Stimulated activated CD4-positive, alpha-beta T cell treated with anti-CD3 and anti-CD28 coated beads, Interleukin-12 subunit alpha, Interleukin-12 subunit beta, amount 100 ng/mL, for 48 hours (primary cell): Measurements from ENCODE around the gene PCDHGA5.
A peak's percentile ranks its signal among the peaks of the same experiment; 100 is the strongest.
"Not testable (repeated sequence)": the region's sequence is repeated elsewhere in the genome, so short reads cannot be mapped to it uniquely, and the experiment has no call there.

Source experiments
- DNase-seq, 3 donors: peaks; one replicate each; pipeline ENCODE4 v3.0.0-alpha.2; 2020; ENCODE audit warnings: low read depth in 2 of 3, low spot score in 1 of 3

The PCDHGA5 gene

DNA sequence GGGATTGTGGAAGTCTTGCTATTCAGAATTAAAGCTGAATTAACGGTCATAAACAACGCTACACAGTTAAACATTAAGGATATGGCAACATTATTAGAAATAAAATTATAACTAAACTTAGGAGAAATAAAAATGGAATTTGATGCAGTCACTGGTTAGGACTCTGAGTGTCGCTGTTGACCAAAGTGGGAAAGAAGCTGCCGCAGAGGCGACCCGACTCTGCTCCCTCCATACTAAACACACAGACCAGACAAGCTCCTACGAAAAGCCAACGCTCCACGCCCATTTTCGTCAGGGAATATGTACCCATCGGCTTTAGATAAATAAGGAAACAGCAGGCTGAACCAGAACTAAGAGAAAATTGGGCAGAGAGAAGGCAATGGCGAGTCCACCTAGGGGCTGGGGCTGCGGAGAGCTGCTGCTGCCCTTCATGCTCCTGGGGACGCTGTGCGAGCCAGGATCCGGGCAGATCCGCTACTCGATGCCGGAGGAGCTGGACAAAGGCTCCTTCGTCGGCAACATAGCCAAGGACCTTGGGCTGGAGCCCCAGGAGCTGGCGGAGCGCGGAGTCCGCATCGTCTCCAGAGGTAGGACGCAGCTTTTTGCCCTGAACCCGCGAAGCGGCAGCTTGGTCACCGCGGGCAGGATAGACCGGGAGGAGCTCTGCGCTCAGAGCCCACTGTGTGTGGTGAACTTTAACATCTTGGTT, at the start of gene PCDHGA5:
Gene PCDHGA5, plus strand, starts transcription at position 211 of the 709 bp plus-strand sequence. Its CDS starts 169 bp downstream, at position 380.
- no peak for DNase-seq

DNA sequence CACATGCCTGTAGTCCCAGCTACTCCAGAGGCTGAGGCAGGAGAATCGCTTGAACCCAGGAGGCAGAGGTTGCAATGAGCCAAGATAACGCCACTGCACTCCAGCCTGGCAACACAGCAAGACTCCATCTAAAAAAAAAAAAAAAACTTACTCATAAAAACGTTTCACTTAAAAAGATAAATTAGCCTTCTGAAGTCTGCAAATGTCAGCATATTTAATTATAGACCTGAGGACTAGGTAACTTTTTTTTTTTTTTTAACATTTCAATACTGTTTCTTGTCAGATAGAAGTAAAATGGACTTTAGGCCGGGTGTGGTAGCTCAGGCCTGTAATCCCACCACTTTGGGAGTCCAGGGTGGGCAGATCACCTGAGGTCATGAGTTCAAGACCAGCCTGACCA, 47.0 kb upstream of the PCDHGA5 start:
- not testable (repeated sequence) for DNase-seq

DNA sequence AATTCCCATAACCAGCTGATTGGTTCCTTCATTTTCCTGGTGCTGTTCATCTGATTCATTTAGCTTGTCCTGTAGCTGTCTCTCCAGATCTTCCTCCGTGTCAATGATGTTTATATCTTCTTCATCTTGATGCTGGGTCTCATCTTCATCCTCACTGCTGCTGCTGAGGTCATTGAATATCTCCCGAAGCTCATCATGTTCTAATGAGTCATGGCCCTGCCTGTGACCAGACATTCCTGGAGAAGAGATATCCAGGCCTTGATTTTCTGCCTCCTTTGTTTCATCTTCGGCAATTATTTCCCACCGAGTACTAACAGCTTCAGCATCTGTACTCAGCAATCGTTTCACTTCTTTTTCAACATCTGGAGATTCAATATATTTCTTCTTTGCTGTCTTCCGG, 44.8 kb upstream of the PCDHGA5 start:
- no peak for DNase-seq

DNA sequence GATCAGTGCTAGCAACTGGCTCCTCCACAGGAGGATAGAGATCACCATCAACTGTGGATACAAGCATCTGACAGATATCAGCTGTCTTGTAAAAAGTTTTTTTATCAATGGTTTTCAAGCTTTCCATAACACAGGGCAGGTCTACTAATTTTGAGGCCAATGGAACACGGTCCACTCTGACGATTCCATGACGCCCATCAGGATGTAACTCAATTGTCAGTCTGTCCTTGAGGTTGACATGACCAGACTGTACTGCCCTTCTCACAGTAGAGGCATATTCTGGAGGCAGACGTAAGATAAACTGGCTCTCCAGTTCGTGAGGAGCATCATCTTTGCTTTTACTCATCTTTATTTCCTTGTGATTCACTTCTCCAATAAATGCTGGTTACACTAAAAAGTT, 44.3 kb upstream of the PCDHGA5 start:
- DNase-seq = no peak

DNA sequence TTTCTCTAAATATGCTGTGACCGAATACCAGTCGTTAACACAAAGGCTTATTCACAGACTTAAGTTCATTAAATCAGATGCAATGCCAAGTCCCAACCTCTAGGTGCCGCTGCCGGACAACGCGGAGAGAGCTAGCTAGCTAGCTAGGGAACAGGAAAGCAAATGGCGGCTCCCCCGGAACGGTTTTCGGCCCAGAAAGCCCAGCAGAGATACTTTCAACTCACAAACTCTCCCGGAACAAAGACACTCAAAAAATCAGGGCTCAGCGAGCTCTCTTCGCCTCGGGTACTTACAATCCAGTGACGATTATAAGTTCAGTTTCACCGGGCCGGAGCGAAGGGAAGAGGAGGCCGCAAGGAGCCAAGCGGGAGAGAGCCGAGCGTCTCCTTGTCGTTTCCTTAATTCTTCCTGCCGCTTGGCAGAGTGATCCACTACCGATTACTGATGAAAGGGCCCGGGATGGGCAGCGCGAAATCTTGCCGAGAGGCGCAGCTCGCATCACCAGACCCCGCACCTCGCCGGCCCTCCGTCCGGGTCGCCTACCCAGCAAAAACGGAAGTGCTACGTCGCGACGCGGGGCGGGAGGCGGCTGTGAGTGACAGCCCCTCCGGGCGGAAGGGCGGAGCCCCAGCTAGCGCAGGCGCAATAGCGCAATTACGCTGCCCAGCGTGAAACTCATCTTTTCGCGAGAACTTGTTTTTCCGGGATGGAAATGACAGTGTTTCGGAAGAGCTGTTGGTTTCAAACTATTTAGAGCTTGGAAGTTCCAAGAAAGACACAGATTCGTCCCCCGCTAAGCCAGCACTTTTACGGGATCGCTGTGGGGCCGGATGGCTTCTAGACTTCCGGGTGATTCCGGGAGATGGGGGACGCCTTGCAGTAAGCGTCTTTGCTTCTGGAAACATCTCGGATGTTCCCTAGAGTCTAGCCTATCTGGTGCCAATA, 43.5 kb upstream of the PCDHGA5 start, which contains the start of gene TAF7:
Gene TAF7, minus strand, starts transcription at position 560 of the 945 bp plus-strand sequence. CDS start 740 bp downstream, outside the sequence.
- DNase-seq = peak; percentile 84 to 90 (median 86)

DNA sequence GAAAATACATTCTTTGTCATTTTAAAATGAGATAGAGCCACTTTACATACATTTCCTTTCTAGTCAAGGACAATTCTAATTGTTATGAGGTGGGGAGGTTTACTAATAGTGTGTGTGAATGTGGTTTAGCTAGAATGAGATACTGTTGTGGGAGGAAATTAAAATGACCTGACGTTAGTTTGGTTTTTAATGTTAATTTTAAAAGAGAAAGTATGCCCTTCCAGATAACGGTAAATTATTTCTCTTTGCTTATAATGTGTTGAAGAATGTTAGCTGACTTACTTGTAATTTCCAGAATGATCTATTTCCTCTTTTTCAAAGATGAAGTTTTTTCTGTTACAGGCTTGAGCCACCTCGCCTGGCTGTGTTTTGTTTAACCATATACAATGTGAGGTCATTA, 41.7 kb upstream of the PCDHGA5 start:
- no peak for DNase-seq

GRCh38 chr5:141326088-141326854, 37.7 kb upstream of the PCDHGA5 start:
- peak; percentile 47 to 51 (median 48) for DNase-seq

GRCh38 chr5:141328231-141328630, 35.7 kb upstream of the PCDHGA5 start:
- no peak for DNase-seq

DNA sequence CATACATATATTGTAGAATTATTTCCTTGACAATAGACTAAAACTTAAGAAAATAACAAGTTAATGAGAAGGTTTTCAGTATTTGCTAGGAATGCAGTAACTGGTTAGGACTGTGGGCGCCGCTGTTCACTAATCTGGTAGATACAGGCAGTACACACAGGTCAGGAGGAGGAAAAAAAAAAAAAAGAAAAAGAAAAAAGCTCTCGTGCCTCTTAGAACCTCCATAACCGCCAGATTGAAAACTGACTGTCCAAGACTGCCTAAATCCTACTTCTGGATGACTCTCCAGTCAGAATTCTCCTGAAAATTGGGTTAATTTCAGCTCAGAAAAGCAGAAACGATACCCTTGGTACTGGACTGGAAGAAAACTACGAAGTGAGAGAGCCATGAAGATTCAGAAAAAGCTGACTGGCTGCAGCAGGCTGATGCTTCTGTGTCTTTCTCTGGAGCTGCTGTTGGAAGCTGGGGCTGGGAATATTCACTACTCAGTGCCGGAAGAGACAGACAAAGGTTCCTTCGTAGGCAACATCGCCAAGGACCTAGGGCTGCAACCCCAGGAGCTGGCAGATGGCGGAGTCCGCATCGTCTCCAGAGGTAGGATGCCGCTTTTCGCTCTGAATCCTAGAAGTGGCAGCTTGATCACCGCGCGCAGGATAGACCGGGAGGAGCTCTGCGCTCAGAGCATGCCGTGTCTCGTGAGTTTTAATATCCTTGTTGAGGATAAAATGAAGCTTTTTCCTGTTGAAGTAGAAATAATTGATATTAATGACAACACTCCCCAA, 33.5 kb upstream of the PCDHGA5 start, which contains the start of gene PCDHGA1:
Gene PCDHGA1, plus strand, starts transcription at position 216 of the 782 bp plus-strand sequence.
- DNase-seq = no peak

DNA sequence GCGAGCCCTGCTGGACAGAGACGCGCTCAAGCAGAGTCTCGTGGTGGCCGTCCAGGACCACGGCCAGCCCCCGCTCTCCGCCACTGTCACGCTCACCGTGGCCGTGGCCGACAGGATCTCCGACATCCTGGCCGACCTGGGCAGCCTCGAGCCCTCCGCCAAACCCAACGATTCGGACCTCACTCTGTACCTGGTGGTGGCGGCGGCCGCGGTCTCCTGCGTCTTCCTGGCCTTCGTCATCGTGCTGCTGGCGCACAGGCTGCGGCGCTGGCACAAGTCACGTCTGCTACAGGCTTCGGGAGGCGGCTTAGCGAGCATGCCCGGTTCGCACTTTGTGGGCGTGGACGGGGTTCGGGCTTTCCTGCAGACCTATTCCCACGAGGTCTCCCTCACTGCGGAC, 31.4 kb upstream of the PCDHGA5 start:
- not testable (repeated sequence) for DNase-seq

DNA sequence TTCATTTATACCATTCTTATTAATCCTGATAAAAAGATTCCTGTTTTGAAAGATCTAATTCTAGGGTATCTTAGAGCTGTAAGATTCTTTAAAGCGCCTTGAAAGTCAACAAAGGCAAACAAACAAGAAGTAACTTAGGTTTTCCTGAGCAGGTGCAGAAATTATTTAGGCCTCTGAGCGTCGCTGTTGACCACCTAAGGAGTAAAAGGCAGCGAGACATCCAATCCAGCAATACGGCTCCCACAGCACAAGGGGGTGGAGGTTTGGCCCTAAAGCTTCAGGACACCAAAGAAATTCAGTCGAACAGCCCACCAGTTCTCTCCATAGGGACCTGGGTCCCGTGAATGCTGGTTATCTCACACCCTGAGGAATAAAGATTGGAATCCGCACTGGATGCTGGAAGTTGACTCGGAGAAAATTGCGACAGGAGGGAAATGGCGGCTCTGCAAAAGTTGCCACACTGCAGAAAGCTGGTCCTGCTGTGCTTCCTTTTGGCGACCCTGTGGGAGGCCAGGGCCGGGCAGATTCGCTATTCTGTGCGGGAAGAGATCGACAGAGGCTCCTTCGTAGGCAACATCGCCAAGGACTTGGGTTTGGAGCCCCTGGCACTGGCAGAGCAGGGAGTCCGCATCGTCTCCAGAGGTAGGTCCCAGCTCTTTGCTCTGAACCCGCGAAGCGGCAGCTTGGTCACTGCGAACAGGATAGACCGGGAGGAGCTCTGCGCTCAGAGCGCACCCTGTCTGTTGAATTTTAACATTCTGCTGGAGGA, 25.2 kb upstream of the PCDHGA5 start, which contains the start of gene PCDHGA2:
Gene PCDHGA2, plus strand, starts transcription at position 223 of the 769 bp plus-strand sequence.
- no peak for DNase-seq

GRCh38 chr5:141340781-141341354, 23.1 kb upstream of the PCDHGA5 start:
- DNase-seq = not testable (repeated sequence)

DNA sequence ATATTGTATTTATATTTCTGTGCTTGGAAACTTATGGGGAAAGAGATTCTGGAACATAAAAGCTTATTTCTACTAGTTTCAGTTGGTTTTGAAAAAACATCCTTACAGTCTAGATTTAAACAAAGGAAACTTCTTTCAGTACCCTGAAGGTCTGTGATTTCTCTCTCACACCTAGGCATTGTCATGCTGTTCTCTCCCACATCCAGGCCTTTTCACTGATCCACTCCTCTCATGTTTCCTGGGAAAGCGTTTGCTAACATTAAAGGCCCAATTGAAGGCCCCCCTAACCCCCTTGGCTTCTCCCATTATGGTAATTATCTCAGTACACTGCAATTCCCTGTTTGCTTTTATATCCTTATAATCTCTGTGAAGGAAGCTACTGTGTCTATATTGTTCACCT, 21.2 kb upstream of the PCDHGA5 start:
- no peak for DNase-seq

DNA sequence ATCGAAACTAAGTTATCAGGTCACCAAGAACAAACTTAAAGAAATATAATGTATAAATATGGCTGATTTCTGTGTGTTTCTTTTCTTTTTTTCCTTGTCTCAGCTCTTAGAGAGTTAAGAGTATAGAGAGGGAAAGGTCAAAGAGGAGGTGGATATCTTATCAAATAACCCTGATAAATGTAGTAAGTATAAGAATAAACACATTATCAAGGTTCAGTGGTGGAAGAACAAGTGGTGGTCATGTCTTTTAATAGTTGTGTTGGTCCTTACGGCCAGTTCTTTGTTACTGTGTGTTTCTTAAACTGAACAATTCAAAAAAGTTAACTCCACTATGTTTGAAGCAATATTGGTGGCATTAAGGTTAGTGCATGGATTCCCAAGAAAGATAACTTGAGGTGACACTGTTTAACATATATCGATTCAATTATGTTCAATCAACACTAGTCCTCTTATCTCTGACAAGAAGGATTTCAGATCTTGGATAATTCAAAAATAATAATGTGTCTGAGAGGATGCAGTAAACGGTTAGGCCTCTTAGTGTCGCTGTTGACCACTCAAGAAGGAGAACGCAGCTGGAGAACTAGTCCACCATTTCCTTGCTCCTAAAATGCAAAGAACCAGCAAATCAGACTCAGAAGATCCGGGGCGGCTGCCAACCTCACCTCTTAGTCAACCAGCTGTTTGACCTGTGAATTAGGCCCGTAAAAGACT, 20.6 kb upstream of the PCDHGA5 start, which contains the start of gene PCDHGA3:
Gene PCDHGA3, plus strand, starts transcription at position 588 of the 711 bp plus-strand sequence. CDS start 205 bp downstream, outside the sequence.
- peak in 1 of 3 donors; percentile 8 for DNase-seq

DNA sequence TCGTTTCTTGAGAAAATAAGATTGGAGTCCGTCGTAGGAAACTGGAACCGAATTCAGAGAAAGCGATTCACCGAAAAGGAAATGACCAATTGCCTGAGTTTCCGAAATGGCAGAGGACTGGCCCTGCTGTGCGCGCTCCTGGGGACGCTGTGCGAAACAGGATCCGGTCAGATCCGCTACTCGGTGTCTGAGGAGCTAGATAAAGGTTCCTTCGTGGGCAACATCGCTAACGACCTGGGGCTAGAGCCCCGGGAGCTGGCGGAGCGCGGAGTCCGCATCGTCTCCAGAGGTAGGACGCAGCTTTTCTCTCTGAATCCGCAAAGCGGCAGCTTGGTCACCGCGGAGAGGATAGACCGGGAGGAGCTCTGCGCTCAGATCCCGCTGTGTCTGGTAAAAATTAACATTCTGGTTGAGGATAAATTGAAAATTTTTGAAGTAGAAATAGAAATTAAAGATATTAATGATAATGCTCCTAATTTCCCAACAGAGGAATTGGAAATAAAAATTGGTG, 20.0 kb upstream of the PCDHGA5 start:
- no peak for DNase-seq

GRCh38 chr5:141345327-141345726, 18.6 kb upstream of the PCDHGA5 start:
- no peak for DNase-seq

GRCh38 chr5:141346017-141346416, 17.9 kb upstream of the PCDHGA5 start:
- DNase-seq = not testable (repeated sequence)
